ENCODE measurements around the gene KANK4. TPM values are rescaled to one million over a fixed set of nuclear protein-coding genes. Genes with fewer than 3 reads are reported as not detected.

The KANK4 gene
- polyA plus RNA-seq, 1 donor (not counting 4 experiments of a cell fraction or from before 2014, with no cell fraction given): 0.92 TPM

- Histone ChIP-seq H3K79me2 (ENCODE audit: control insufficient read depth, insufficient read depth, low read length) (no peaks in the 10 kb centered on the region), H3K9ac (ENCODE audit: control insufficient read depth, extremely low read depth, insufficient read depth, low read length) (no peak overlapping the region), H2AFZ (ENCODE audit: control insufficient read depth, low read length) (no peak overlapping the region), H3K4me3 (ENCODE audit: control insufficient read depth in 2 of 3, extremely low read depth in 1 of 3, insufficient read depth in 2 of 3, low read depth in 1 of 3, low read length in 3 of 3) (no peak overlapping the region), H3K9me1 (ENCODE audit: control insufficient read depth, extremely low read depth, insufficient read depth, low read length) (no peaks in the 10 kb centered on the region), H3K27ac (ENCODE audit: control insufficient read depth, insufficient read depth, low read length) (no peak overlapping the region), H3K36me3 (ENCODE audit: control insufficient read depth in 2 of 2, extremely low read depth in 1 of 2, insufficient read depth in 2 of 2, low read length in 2 of 2) (no peaks in the 10 kb centered on the region), H3K4me1 (ENCODE audit: control insufficient read depth, extremely low read depth, insufficient read depth, low read length) (peaks cover 5% of the 10 kb centered on the region), H4K20me1 (ENCODE audit: control insufficient read depth, extremely low read depth, insufficient read depth, low read length) (no peaks in the 10 kb centered on the region), H3K9me3 (ENCODE audit: control insufficient read depth, low read depth, low read length) (no peaks in the 10 kb centered on the region), H3K27me3 (ENCODE audit: control insufficient read depth, extremely low read depth, insufficient read depth, low read length) (peaks cover 11% of the 10 kb centered on the region), H3K4me2 (ENCODE audit: control insufficient read depth, extremely low read depth, insufficient read depth, low read depth, low read length) (no peak overlapping the region)
- dilution Hi-C loops (cut with MboI; ENCODE audit: extremely low pct_ligation_motif_present, low sequenced_read_pairs): no loop called here
- FAIRE-seq (no peak), DNase-seq (ENCODE audit: low read depth, low spot score) (no peak)
- TF ChIP-seq CTCF (optimal IDR thresholded peaks at IDR 0.05 in 1 of 3, IDR thresholded peaks at IDR 0.05 in 1 of 3, conservative IDR thresholded peaks at IDR 0.05 in 1 of 3; ENCODE audit: extremely low read depth in 1 of 3, insufficient read depth in 2 of 3, low read length in 3 of 3) (no peak), EZH2 (IDR thresholded peaks at IDR 0.05; ENCODE audit: low read length) (no peak)
These were observed 38.7 kb upstream of the KANK4 start for GRCh38 chr1:62357916-62358315.

GRCh38 chr1:62356257-62356835 is 37.1 kb upstream of the KANK4 start:
- Histone ChIP-seq H3K36me3 (ENCODE audit: control insufficient read depth in 2 of 2, extremely low read depth in 1 of 2, insufficient read depth in 2 of 2, low read length in 2 of 2) (no peaks in the 10 kb centered on the region), H3K9me3 (ENCODE audit: control insufficient read depth, low read depth, low read length) (no peaks in the 10 kb centered on the region), H3K79me2 (ENCODE audit: control insufficient read depth, insufficient read depth, low read length) (no peaks in the 10 kb centered on the region), H3K4me1 (ENCODE audit: control insufficient read depth, extremely low read depth, insufficient read depth, low read length) (peaks cover 5% of the 10 kb centered on the region), H3K9me1 (ENCODE audit: control insufficient read depth, extremely low read depth, insufficient read depth, low read length) (no peaks in the 10 kb centered on the region), H3K4me3 (ENCODE audit: control insufficient read depth in 2 of 3, extremely low read depth in 1 of 3, insufficient read depth in 2 of 3, low read depth in 1 of 3, low read length in 3 of 3) (no peak overlapping the region), H3K9ac (ENCODE audit: control insufficient read depth, extremely low read depth, insufficient read depth, low read length) (no peak overlapping the region), H3K27me3 (ENCODE audit: control insufficient read depth, extremely low read depth, insufficient read depth, low read length) (peaks cover 9% of the 10 kb centered on the region), H2AFZ (ENCODE audit: control insufficient read depth, low read length) (no peak overlapping the region), H4K20me1 (ENCODE audit: control insufficient read depth, extremely low read depth, insufficient read depth, low read length) (no peaks in the 10 kb centered on the region), H3K27ac (ENCODE audit: control insufficient read depth, insufficient read depth, low read length) (no peak overlapping the region), H3K4me2 (ENCODE audit: control insufficient read depth, extremely low read depth, insufficient read depth, low read depth, low read length) (no peak overlapping the region)
- peak; percentile 94 for FAIRE-seq
- dilution Hi-C loops (cut with MboI; ENCODE audit: extremely low pct_ligation_motif_present, low sequenced_read_pairs): no loop called here
- DNase-seq (ENCODE audit: low read depth, low spot score): peak; percentile 33
- TF ChIP-seq CTCF (optimal IDR thresholded peaks at IDR 0.05 in 1 of 3, IDR thresholded peaks at IDR 0.05 in 1 of 3, conservative IDR thresholded peaks at IDR 0.05 in 1 of 3; ENCODE audit: extremely low read depth in 1 of 3, insufficient read depth in 2 of 3, low read length in 3 of 3): no peak

All from keratinocyte (primary cell).